Measurements from ENCODE around the gene SEPHS2. TPM values are rescaled to one million over a fixed set of nuclear protein-coding genes. Genes with fewer than 3 reads are reported as not detected.

SEPHS2 gene
- total RNA-seq, 1 experiment from 2014 or later = 52.6 TPM

GRCh38 chr16:30439720-30440348 lies 5.8 kb downstream of the SEPHS2 start:
- no peak overlapping the region for H3K14ac ChIP-seq (ENCODE audit: insufficient read depth, low read length)
- no peak overlapping the region for H4K8ac ChIP-seq (replicated peaks; ENCODE audit: insufficient read length, low read depth, low read length)
- no peaks in the 10 kb centered on the region for H3K27me3 ChIP-seq (ENCODE audit: insufficient read depth, low read length)
- no CpG with 5 or more reads among the region's 6 CpGs for WGBS (ENCODE audit: extremely low coverage, insufficient read length, low lambda C conversion rate)
- H4K20me1 ChIP-seq (ENCODE audit: control insufficient read depth, insufficient read depth, insufficient read length) = no peaks in the 10 kb centered on the region
- H3K4ac ChIP-seq (ENCODE audit: low read depth, low read length) = no peak overlapping the region
- no peak overlapping the region for H2BK5ac ChIP-seq (ENCODE audit: insufficient read length, low read length)
- H3K27ac ChIP-seq (ENCODE audit: insufficient read length, low read depth, low read length) = no peak overlapping the region
- Mint-ChIP-seq H3K9me3 (peaks cover under 1 to 2% of the 10 kb centered on the region in 2 experiments; a peak in 4 of 5 replicates), H3K27ac (no peak overlapping the region), H3K4me1 (peaks cover 11% of the 10 kb centered on the region in 2 experiments), H3K27me3 (ENCODE audit: low read depth) (peaks cover 16% of the 10 kb centered on the region), H3K4me3 (no peak overlapping the region), H3K36me3 (ENCODE audit: insufficient read depth in 1 of 3, low read depth in 3 of 3) (peaks cover 10 to 19% (median 19%) of the 10 kb centered on the region in 3 experiments)
- H3K9ac ChIP-seq (ENCODE audit: extremely low read depth, insufficient read length, low read length) = no peak overlapping the region
- no peaks in the 10 kb centered on the region; the same call in 1 of the 2 replicates for H3K79me2 ChIP-seq (ENCODE audit: insufficient read depth, low read length)
- no peak overlapping the region for H3T11ph ChIP-seq (ENCODE audit: low read length)
- no peaks in the 10 kb centered on the region for H3K9me3 ChIP-seq (ENCODE audit: control insufficient read depth, low read depth, low read length)
- no peak overlapping the region for H2BK120ac ChIP-seq (ENCODE audit: low read depth, low read length, poor library complexity, severe bottlenecking)
- H3K4me1 ChIP-seq (ENCODE audit: insufficient read depth, low read length) = peaks cover 1% of the 10 kb centered on the region; the same call in 1 of the 2 replicates
- no peak overlapping the region for H3K4me2 ChIP-seq (ENCODE audit: insufficient read depth, insufficient read length, low read length)
- no peak overlapping the region for H2AFZ ChIP-seq (ENCODE audit: low read length)
- H4K91ac ChIP-seq (ENCODE audit: insufficient read length, low read depth, low read length) = no peak overlapping the region
- no peaks in the 10 kb centered on the region for H3K79me1 ChIP-seq (ENCODE audit: insufficient read depth, low read depth, low read length, poor library complexity, severe bottlenecking)
- peaks cover 1% of the 10 kb centered on the region for H3K23me2 ChIP-seq (ENCODE audit: insufficient read length, low read depth, low read length, poor library complexity, severe bottlenecking)
- TF ChIP-seq CTCF (conservative IDR thresholded peaks at IDR 0.05) = no peak
- no peak overlapping the region for H2BK12ac ChIP-seq (ENCODE audit: insufficient read length, low read depth, low read length)
- no peak overlapping the region for H3K18ac ChIP-seq (ENCODE audit: insufficient read length, low read depth, low read length)
- no peak overlapping the region for H4K5ac ChIP-seq (ENCODE audit: insufficient read length, low read depth, low read length)
- no peak overlapping the region for H2BK20ac ChIP-seq (ENCODE audit: low read depth, low read length, poor library complexity, severe bottlenecking)
- no peak overlapping the region for H3K56ac ChIP-seq (ENCODE audit: insufficient read length, low read depth, low read length)
- no peak overlapping the region for H2AK5ac ChIP-seq (ENCODE audit: insufficient read length, low read length)
- no peak for DNase-seq
- no peak overlapping the region for H2BK15ac ChIP-seq (ENCODE audit: low read depth, low read length)
- no peak overlapping the region for H3K23ac ChIP-seq (ENCODE audit: insufficient read length, low read depth, low read length)
